Astrocyte (in vitro differentiated cells and primary cell): ENCODE measurements around the gene SLC6A13. TPM values are rescaled to one million over a fixed set of nuclear protein-coding genes. Genes with fewer than 3 reads are reported as not detected.

ENCODE experiments used
- DNase-seq: peaks from one replicate; pipeline ENCODE4 v3.0.0-alpha.2; 2010; ENCODE audit warnings: low read depth
- FAIRE-seq: peaks from 2 replicates; lab custom pipeline; 2011; peaks lifted over from hg19 to GRCh38; lab: Jason Lieb, UNC
- H2AFZ ChIP-seq: 2 replicates; pipeline ENCODE4 v1.6.0; 2012; ENCODE audit warnings: low read depth, low read length, inconsistent platforms
- H3K27ac ChIP-seq: 2 replicates; pipeline ENCODE4 v1.5.1; 2011; ENCODE audit warnings: low read depth, low read length, inconsistent platforms
- H3K27me3 ChIP-seq: 2 replicates; pipeline ENCODE4 v1.6.0; 2011; ENCODE audit warnings: low read length, inconsistent platforms; ENCODE audit not compliant: insufficient read depth
- H3K36me3 ChIP-seq: 2 replicates; pipeline ENCODE4 v1.5.1; 2011; ENCODE audit warnings: low read length, inconsistent platforms; ENCODE audit not compliant: insufficient read depth
- H3K4me1 ChIP-seq: 2 replicates; pipeline ENCODE4 v1.5.1; 2011; ENCODE audit warnings: low read length, inconsistent platforms; ENCODE audit not compliant: insufficient read depth
- H3K4me2 ChIP-seq: 2 replicates; pipeline ENCODE4 v1.6.0; 2012; ENCODE audit warnings: low read length, inconsistent platforms
- H3K4me3 ChIP-seq: 2 replicates; pipeline ENCODE4 v1.5.1; 2011; ENCODE audit warnings: low read depth, mild to moderate bottlenecking, low read length, inconsistent platforms; ENCODE audit not compliant: insufficient read depth
- H3K79me2 ChIP-seq: 2 replicates; pipeline ENCODE4 v1.6.0; 2012; ENCODE audit warnings: mild to moderate bottlenecking, low read length, inconsistent platforms; ENCODE audit not compliant: insufficient read depth
- H3K9ac ChIP-seq: 2 replicates; pipeline ENCODE4 v1.6.0; 2012; ENCODE audit warnings: mild to moderate bottlenecking, low read length, inconsistent platforms
- H3K9me3 ChIP-seq: 2 replicates; pipeline ENCODE4 v1.5.1; 2012; ENCODE audit warnings: low read depth, mild to moderate bottlenecking, low read length, inconsistent platforms; ENCODE audit not compliant: insufficient read depth
- H4K20me1 ChIP-seq: 2 replicates; pipeline ENCODE4 v1.6.0; 2012; ENCODE audit warnings: low read length, inconsistent platforms; ENCODE audit not compliant: insufficient read depth
- H3K27ac Mint-ChIP-seq: one replicate; pipeline ENCODE4 v1.8.0; 2021; ENCODE audit warnings: mild to moderate bottlenecking, mixed read lengths; ENCODE audit not compliant: unreplicated experiment
- H3K27me3 Mint-ChIP-seq: one replicate; pipeline ENCODE4 v1.8.0; 2021; ENCODE audit warnings: low read depth, mixed read lengths; ENCODE audit not compliant: unreplicated experiment
- H3K36me3 Mint-ChIP-seq: one replicate; pipeline ENCODE4 v1.8.0; 2021; ENCODE audit warnings: low read depth, mixed read lengths; ENCODE audit not compliant: unreplicated experiment
- H3K4me1 Mint-ChIP-seq: one replicate; pipeline ENCODE4 v1.8.0; 2021; ENCODE audit warnings: low read depth, mixed read lengths; ENCODE audit not compliant: unreplicated experiment
- H3K4me3 Mint-ChIP-seq: one replicate; pipeline ENCODE4 v1.8.0; 2021; ENCODE audit warnings: mild to moderate bottlenecking, moderate library complexity, mixed read lengths; ENCODE audit not compliant: unreplicated experiment
- H3K9me3 Mint-ChIP-seq: one replicate; pipeline ENCODE4 v1.8.0; 2021; ENCODE audit warnings: mild to moderate bottlenecking, mixed read lengths; ENCODE audit not compliant: unreplicated experiment
- CTCF ChIP-seq: IDR thresholded peaks from 2 replicates; pipeline ENCODE4 v1.5.1; 2011; ENCODE audit warnings: low read depth, mild to moderate bottlenecking, inconsistent platforms, low read length, moderate library complexity; ENCODE audit not compliant: insufficient read depth
- EZH2 ChIP-seq: IDR thresholded peaks from 2 replicates; pipeline ENCODE4 v1.6.1; 2012; ENCODE audit warnings: mild to moderate bottlenecking, low read length, inconsistent platforms; ENCODE audit not compliant: insufficient read depth
- total RNA-seq: library from RNA; stranded (reverse); gene quantifications from 2 replicates; pipeline ENCODE4 v1.2.1, GENCODE V29; 2021

Gene SLC6A13
- total RNA-seq, 1 donor from 2014 or later: 2.6 TPM

- FAIRE-seq (no peak), DNase-seq (peak; percentile 57)
- H3K4me1 Mint-ChIP-seq: peaks cover 54% of the 10 kb centered on the region
- no peaks in the 10 kb centered on the region for H4K20me1 ChIP-seq
- H3K9me3 Mint-ChIP-seq: peaks cover 4% of the 10 kb centered on the region
- H3K36me3 ChIP-seq: no peaks in the 10 kb centered on the region
- H3K4me3 Mint-ChIP-seq: no peak overlapping the region
- H3K27ac ChIP-seq: peak overlapping the region; percentile 47
- H3K9ac ChIP-seq: peak overlapping the region; percentile 38
- no peak overlapping the region for H3K4me3 ChIP-seq
- H3K27me3 ChIP-seq: no peaks in the 10 kb centered on the region
- peak overlapping the region; percentile 84 for H3K27ac Mint-ChIP-seq
- H3K4me1 ChIP-seq: peaks cover 33% of the 10 kb centered on the region
- H3K79me2 ChIP-seq: no peaks in the 10 kb centered on the region
- H3K36me3 Mint-ChIP-seq: no peaks in the 10 kb centered on the region
- peak overlapping the region; percentile 65 for H3K4me2 ChIP-seq
- H3K27me3 Mint-ChIP-seq: peaks cover 6% of the 10 kb centered on the region
- TF ChIP-seq CTCF (no peak), EZH2 (no peak)
- H2AFZ ChIP-seq: peak overlapping the region; percentile 26
- H3K9me3 ChIP-seq: no peaks in the 10 kb centered on the region
These were observed 86.1 kb downstream of the SLC6A13 start for GRCh38 chr12:176321-177181.

GRCh38 chr12:175759-176158 is 86.9 kb downstream of the SLC6A13 start:
- Histone ChIP-seq H3K27ac (no peak overlapping the region), H3K4me1 (peaks cover 33% of the 10 kb centered on the region), H3K9ac (no peak overlapping the region), H3K4me2 (no peak overlapping the region), H4K20me1 (no peaks in the 10 kb centered on the region), H3K27me3 (no peaks in the 10 kb centered on the region), H3K4me3 (no peak overlapping the region), H3K79me2 (no peaks in the 10 kb centered on the region), H3K36me3 (no peaks in the 10 kb centered on the region), H2AFZ (no peak overlapping the region), H3K9me3 (no peaks in the 10 kb centered on the region)
- Mint-ChIP-seq H3K27ac (no peak overlapping the region), H3K4me1 (peaks cover 54% of the 10 kb centered on the region), H3K36me3 (no peaks in the 10 kb centered on the region), H3K9me3 (peaks cover 4% of the 10 kb centered on the region), H3K4me3 (no peak overlapping the region), H3K27me3 (peaks cover 8% of the 10 kb centered on the region)
- TF ChIP-seq EZH2 (no peak), CTCF (no peak)
- no peak for DNase-seq
- FAIRE-seq: no peak

DNA sequence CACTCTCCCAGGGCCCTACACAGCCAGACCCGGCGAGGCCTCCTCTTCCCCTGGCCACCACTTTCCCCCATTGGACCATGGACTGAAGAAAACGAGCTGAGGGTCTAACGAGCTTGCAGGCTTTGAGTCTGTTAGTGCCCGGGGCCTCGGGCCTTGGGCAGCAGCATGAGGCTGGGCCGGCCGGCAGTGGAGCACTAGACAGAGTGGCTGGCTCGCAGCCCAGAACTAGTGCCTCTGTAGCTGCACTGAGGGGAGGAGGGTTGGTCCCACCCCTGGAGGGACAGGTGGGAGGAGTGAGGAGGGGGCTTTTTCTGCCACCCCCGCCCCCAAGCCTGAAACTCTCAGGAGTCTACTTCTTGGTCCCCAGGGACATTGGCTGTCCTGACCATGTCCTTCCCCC is 87.4 kb downstream of the SLC6A13 start:
- H3K9ac ChIP-seq: no peak overlapping the region
- Mint-ChIP-seq H3K4me1 (peaks cover 52% of the 10 kb centered on the region), H3K36me3 (no peaks in the 10 kb centered on the region), H3K9me3 (peaks cover 4% of the 10 kb centered on the region), H3K27ac (peak overlapping the region; percentile 72), H3K4me3 (no peak overlapping the region), H3K27me3 (peaks cover 8% of the 10 kb centered on the region)
- FAIRE-seq (no peak), DNase-seq (no peak)
- H3K4me3 ChIP-seq: no peak overlapping the region
- peaks cover 34% of the 10 kb centered on the region for H3K4me1 ChIP-seq
- H3K27me3 ChIP-seq: no peaks in the 10 kb centered on the region
- no peak overlapping the region for H3K4me2 ChIP-seq
- H3K27ac ChIP-seq: no peak overlapping the region
- no peaks in the 10 kb centered on the region for H3K36me3 ChIP-seq
- no peaks in the 10 kb centered on the region for H4K20me1 ChIP-seq
- no peaks in the 10 kb centered on the region for H3K79me2 ChIP-seq
- TF ChIP-seq CTCF (no peak), EZH2 (no peak)
- no peak overlapping the region for H2AFZ ChIP-seq
- H3K9me3 ChIP-seq: no peaks in the 10 kb centered on the region
